Measurements from ENCODE around the gene KCTD17.
A peak's percentile ranks its signal among the peaks of the same experiment; 100 is the strongest.
"Not testable (repeated sequence)": the region's sequence is repeated elsewhere in the genome, so short reads cannot be mapped to it uniquely, and the experiment has no call there.

Gene KCTD17

DNA sequence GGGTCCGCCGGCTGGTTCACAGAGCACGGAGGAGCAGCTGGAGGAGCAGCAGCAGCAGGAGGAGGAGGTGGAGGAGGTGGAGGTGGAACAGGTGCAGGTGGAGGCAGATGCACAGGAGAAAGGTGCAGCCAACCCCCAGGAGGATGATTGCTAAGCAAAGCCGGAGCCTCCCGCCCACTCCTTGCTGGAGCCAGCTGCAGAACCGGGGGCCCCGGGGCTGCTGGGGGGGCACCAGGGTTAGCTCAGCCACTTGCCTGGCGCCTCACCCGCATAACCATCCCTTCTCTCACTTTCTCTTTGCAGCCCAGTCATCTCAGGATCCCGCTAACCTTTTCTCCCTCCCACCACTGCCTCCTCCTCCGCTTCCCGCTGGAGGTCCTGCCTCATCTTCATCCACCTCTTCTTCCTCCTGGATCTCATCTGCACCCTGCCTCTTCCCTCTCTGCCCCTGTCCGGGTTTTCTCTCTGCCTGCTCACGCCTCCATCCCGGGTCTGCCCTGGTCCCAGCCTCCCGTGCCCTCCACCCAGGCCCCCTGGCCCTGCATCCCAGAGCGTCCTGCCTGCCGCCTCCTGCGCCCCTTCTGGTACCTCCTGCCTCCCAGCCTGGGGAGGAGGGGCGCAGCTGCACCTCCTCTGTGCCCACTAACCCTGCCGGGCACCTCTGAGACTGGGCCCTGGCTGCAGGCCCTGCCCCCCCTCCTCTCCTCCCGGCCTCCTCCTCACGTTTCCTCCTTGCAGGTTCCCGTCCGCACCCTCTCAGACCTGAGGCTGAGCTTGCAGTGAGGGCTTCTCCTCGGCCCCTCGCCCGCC, 9.5 kb downstream of the KCTD17 start:
- DNase-seq (ENCODE audit: low read depth): no peak

DNA sequence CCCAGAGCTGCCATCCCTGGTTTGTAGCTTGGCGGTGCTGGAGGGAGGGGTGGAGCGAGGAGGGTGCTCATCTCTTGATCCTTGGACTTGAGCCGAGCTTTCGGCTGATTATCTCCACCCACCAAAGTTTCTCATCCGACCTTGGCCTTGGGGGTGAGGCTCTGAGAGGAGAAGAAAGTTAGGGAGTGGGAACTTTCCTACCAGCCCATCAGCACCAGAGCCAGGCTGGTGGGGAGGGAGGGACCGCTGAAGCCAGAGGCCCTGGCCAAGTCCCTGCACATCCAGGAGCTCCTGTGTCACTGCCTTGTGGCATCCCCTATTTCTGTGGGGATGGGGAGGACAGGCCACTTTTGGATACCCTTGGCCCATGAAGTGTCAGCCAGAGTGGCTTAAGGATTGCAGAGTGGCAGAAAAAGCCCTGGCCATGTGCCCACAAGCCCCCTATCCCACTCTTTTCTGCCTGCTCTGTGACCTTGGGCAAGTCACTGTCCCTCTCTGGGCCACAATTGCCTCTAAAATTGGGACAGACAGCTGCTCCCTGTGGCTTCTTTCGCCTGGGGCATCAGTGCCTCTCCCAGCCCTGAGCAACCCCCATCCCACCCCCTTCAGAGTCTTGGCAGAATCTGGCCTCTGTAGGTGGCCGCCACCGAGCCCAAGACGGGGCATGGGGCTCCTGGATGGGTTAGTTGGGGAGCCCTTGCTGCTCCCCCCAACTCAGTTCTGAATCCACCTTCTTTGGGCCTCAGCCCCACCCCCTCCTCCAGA, 10.3 kb downstream of the KCTD17 start:
- DNase-seq (ENCODE audit: low read depth): no peak

DNA sequence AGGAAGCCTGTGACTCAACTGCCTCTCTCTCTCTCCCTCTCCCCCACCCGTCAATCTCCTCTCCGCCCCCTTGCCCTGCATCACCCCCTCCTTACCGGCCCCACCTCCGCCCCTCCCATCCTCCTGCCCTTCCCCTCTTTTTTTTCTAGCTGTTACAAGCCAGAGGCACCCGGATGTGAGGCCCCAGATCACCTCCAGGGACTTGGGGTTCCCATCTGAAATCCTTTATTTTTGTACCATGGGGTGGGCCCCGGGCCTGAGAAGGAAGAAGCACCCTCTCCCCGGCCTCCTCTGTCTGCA, 10.8 kb downstream of the KCTD17 start:
- DNase-seq (ENCODE audit: low read depth): no peak

DNA sequence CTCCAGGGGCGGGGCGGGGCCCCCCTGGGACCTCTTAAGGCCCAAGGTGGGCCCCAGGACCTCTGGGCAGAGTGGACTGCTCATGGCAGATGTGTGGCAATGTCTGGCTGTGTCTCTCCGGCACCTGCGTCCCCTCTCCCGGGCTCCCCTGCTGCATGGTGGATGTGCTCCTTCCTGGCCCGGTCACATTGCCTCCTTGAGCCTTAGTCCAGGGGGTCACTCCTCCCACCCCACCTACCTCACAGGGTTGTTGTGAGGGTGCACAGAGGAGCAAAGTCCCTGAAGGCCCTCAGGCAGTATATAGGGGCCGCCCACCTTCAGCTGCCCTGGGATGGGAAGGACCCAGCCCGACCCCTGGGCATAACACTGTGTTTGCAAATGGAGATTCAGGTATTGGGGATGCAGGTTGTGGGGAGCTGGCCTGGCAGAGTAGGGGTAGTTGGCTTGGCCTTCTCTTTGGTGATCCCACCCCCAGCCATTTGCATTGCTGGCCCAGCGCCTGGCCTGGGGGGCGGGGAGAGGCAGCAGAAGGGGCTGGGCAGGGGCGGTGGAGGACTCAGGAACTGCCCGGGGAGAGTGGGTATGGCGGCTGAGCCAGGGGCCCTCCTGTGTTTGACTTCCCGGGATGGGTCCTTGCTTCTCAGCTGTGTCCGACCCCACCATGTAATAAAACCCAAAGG, 11.3 kb downstream of the KCTD17 start:
- no peak for DNase-seq (ENCODE audit: low read depth)

DNA sequence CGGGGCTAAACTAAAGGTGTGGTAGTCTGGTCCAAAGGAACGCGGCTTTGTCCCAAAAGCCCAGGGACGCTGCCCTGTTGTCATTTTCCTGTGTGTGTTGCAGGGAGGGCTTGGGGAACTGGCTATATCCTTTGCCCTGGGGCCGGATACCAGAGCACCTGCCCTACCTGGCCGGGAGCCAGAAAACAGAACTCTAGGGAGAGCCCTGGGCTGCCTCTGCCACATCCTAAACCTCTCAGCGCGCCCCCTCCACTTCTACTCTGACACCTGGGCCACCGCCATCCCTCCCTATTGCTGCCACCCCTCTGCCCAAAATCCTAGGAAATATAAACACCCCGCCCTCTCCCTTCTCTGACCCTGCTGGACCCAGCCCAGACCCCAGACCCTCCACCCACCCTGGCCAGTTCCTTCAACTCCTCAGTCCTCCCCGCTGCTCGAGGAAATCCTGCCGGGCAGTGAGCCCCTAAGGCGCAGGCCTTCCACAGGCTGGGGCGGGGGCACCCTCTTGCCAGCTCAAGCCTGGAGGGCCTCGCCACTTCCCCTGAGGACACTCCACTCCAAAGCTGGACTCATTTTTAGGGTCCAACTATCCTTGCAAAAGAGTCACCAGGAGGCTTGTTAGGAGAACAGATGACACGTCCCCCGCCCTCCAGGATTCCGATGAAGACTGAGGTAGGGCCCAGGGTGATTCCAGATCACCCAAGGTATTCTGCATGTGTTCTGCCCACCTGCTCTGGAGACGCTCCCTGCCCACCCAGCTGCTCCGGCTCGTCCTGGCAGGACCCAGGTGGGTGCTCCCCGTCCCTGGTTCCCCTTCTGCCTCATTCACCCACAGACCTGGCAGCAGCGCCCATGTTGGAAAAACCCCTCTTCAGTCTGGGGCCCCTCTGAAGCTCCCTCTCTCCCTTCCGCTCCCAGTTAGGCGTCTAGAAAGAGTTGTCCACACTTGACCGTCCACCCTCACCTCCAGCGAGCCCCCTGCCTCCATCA, 12.2 kb downstream of the KCTD17 start:
- no peak for DNase-seq (ENCODE audit: low read depth)

DNA sequence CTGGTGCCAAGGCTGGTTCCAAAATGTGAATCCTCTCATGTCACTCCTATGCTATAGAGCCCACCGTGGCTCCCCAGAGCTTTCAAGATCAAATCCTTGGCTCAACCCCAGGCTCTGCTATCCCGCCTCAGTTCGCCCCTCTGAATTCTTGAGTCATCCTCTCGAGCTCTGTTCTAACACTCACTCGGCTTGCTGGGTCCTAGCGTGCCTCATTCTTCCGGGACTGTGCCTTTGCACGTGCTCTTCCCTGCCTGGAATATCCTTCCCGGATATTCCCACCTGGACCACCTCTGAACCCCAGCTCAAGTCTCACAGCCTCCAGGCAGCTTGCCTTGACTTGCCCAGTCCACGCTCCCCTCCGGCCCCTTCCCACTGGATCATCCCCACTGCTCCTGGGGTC, 13.0 kb downstream of the KCTD17 start:
- no peak for DNase-seq (ENCODE audit: low read depth)

DNA sequence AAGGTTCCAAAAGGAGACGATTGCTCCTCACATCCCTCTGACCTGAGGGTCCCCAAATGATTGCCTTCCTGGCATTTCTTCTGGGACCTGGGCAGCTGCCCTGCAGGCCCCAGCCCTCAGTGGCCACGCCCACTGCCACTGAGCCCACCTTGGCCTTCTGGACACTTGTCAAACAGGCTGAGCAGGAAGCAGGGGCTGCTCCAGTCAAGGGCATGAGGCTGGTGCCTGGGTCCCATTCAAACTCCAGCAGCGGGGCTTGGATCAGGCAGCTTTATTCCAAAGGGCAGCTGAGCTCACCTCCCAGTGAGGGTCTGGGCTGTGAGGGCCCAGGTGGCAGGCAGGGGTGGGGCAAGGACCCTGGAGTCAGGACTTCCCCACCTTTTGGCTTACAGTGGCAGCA, 13.6 kb downstream of the KCTD17 start:
- no peak for DNase-seq (ENCODE audit: low read depth)

DNA sequence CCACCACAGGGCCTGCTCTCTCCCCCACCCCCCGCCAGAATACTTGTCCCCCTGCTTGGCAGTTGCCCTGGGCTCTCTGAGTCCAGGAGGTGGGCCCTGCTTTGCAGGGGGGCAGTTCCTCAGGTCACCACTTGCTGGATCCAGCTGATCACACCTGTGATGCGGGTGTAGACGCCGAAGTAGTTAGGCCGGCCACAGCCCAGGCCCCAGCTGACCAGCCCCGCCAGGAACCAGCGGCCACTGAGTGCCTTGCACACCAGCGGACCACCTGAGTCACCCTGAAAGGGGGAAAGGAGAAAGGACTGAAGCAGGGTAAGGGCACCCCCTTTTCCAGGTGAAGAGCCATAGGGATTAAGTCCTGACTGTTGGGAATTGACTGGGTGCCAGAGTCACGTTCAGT, 14.4 kb downstream of the KCTD17 start:
- DNase-seq (ENCODE audit: low read depth): no peak

DNA sequence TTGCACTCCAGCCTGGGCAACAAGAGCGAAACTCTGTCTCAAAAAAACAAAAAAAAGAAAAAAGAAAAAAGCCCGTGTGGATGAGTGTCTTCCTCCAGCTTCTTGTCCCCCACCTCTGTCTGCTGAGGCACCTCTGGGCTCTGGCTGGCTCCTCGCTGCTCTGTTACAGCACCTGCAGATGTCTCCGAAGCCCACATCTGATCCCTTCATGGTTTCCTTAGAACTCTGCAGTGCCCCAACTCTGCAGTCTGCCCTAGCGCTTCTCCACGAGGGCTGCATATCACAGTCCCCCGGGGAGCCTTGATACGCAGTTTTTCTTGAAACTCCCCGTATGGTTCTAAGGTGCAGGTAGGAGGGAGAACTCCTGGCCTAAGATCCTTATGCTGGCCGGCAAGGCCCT, 15.9 kb downstream of the KCTD17 start:
- no peak for DNase-seq (ENCODE audit: low read depth)

DNA sequence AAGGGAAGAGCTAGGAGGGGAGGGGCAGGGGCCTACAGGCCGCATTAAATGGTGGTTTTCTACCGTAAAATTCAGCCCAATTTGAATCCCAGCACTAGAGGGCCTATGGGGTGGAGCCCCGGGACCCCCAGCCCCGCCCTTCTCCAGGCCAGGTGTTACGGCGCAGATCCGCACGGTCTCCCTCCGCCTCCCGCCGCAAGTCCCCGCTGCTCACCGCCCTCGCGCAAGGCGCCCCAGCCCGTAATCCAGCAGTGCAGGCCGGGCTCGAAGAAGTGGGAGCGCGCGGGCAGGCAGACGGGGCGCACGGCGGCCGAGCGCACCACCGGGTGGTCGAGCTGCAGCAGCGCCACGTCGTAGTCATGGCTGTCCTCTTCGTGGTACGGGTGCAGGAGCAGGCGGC, 17.3 kb downstream of the KCTD17 start:
- DNase-seq (ENCODE audit: low read depth): no peak

DNA sequence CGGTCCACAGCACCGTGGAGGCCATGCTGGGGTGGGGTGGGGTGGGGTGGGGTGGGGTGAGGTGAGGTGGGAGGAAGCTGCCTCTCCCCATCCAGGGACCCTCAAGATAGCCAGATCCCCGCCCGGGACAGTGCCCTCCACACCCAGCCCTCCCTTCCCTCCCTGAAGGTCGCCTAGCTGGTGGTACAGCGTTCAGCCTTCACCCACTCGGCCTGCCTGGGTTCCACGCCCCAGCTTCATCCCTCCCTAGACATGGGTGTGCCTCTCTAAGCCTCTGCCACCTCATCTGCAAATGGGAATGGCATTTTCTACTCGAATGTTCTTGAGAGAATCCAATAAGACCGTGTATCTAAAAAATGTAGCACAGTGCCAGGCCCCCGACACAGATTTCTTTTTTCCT, 17.8 kb downstream of the KCTD17 start:
- no peak for DNase-seq (ENCODE audit: low read depth)

DNA sequence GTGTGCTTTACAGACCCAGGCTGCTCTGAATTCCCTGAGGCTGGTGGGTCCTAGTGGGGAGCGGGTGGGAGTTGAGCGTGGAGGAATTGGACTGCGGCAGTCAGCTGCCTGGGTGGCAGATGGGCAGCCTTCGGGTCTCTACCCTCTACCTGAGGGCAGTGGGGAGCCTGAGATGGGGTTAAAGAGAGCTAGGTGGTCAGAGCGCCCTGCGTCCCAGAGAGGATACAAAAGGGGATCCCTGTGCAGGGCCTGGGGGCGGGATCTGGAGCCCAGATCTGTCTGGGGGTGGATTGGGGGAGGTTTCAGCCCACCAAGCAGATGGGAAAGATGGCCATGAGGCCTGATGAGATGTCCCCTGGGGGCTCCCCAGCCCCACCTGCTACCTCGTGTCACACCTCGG, 18.2 kb downstream of the KCTD17 start:
- DNase-seq (ENCODE audit: low read depth): no peak

DNA sequence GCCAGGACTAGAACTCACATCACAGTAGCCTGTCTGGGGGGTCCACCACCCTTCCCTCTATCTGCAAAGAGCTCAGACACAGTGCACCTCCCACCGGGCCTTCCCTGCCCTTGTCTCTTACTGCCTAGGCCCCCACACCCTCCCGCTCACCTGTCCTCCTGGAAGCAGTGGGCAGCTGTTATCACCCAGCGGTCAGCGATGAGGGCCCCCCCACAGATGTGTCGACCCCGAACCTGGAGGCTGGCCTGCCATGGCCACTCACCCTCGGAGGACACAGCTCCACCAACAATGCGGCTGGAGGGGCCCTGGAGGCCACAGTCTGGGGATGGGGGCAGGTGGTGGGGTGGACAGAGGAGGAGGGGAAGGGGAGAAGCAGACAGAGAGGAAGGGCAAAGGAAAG, 18.8 kb downstream of the KCTD17 start:
- no peak for DNase-seq (ENCODE audit: low read depth)

DNA sequence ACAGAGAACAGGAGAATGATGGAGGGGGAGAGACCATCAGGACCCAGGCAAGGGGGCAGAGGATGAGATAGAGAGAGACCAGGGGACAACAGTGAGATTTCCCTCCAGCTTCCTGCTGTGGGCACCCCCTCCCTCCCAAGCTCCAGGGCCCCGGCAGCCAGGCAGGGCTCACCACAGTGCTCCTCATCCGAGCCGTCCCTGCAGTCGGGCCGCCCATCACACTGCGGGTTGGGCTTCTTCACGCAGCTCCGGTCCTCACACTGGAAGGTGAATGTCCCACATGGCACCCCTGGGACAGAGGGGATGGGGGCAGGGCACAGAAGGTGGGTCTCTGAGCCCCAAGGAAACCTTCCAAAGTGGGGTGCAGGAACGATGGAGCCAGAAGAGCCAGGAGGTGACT, 19.2 kb downstream of the KCTD17 start:
- DNase-seq (ENCODE audit: low read depth): no peak

DNA sequence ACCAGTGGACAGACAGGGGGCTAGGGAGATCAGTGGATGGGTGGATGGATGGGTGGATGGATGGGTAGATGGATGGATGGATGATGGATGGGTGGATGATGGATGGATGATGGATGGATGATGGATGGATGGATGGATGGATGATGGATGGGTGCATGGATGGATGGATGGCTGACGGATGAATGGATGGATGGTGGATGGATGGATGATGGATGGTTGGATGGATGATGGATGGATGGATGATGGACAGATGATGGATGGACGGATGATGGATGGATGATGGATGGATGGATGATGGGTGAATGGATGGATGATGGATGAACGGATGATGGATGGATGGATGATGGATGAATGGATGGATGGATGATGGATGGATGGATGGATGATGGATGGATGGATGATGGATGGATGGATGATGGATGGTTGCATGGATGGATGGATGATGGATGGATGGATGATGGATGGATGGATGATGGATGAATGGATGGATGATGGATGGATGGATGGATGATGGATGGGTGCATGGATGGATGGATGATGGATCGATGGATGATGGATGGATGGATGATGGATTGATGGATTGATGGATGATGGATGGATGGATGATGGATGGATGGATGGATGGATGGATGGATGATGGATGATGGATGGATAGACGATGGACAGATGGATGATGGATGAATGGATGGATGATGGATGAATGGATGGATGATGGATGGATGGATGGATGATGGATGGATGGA, 20.5 kb downstream of the KCTD17 start:
- DNase-seq (ENCODE audit: low read depth): not testable (repeated sequence)

DNA sequence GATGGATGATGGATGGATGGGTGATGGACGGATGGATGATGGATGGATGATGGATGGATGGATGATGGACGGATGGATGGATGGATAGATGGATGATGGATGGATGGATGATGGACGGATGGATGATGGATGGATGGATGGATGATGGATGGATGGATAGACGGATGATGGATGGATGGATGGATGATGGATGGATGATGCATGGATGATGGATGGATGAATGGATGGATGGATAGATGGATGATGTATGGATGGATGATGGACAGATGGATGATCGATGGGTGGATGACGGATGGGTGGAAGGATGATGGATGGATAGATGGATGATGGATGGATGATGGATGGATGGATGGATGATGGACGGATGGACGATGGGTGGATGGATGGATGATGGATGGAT, 21.1 kb downstream of the KCTD17 start:
- no peak for DNase-seq (ENCODE audit: low read depth)

DNA sequence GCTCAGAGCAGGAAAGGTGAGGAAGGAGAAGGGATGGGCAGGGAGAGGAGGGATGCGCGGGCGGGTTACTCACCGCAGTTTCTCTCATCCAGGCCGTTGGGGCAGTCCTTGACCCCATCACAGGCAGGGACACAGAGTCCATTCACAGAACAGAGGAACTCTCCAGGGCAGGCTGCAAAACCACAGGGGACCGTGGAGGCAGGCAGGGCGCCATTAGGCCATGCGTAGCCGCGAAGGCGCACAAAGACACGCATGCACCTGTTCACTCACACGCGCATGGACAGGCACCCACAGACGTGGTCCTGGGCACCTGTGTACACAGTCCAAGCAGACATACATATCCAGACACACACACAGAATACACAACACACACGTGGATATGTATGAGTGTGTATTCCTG, 23.0 kb downstream of the KCTD17 start:
- DNase-seq (ENCODE audit: low read depth): no peak

DNA sequence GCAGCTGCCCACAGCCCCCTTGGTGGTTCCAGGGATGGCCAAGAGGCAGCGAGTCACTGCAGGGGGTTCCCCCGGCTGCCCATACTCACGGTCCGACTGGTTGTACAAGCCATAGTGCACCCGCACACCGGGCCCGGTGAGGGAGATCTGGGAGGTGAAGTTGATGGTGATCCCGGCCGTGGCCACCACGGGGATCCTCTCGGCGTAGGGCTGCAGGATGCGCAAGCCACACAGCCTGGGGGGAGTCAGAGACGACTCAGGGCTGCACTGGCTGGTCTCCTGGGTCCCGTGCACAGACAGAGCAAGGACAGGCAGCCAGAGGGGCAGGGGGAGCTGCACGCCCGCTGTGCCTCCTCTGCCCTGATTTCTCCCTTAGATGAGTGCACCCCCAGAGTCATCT, 23.5 kb downstream of the KCTD17 start:
- DNase-seq (ENCODE audit: low read depth): no peak

DNA sequence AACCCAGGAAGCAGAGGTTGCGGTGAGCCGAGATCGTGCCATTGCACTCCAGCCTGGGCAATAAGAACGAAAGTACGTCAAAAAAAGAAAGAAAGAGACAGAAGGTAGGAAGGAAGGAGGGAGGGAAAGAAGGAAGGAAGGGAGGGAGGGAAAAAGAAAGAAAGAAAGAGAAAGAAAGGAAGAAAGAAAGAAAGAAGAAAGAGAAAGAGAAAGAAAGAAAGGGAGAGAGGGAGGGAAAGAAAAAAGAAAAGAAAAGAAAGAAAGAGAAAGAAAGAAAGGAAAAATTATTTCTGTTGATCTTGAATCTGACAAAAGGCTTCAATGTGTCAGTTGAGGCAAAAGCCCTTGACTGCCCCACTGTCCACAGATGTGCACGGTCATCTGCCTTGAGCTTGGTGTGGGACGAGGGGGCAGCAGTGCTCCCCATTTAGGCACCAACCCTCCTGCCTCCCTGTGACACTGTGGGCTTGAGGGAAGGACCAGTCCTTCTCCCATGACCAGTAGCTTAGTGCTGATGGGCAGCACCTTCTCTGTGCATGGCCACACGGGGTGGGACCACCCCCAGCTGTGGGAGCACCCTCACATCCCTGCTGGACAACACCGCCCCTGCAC, 24.4 kb downstream of the KCTD17 start:
- no peak for DNase-seq (ENCODE audit: low read depth)

DNA sequence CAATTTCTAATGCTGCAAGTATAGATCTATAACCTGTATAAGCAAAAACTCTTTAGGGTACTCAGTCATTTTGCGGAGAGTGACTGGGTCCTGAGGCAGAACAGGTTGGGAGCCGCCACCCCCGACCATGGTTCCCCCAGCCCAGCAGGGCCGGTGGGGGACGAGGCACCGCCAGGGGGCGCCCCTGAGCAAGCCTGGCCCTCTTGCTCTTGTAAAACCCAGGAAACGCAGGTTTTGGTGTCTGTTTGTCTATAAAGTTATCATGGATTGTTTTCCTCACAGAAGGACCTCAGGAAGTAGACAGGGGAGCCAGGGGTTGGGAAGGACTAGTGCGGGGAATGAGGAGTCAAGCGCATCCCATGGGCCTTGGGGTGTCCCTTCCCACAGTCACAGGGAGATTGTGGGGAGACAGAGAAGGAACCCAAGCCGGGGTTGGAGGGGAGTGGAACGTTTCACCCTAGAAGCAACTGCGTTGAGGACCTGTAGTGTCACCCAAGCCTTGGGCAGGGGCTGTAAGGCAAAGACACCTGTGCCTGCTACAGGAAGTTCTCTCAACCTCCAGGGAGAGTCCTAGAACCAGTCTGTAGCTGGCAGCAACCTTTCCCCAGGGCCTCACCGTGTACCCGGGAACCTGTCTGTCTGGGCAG, 26.4 kb downstream of the KCTD17 start:
- peak; percentile 14 for DNase-seq (ENCODE audit: low read depth)
